GM21423 (cell line): ENCODE data around the gene TRAPPC3L.

Source experiments
- ATAC-seq: cut with Tn5 transposase; IDR thresholded peaks from one replicate; pipeline ENCODE4 v1.9.1; 2021; ENCODE audit warnings: mild to moderate bottlenecking, moderate library complexity; ENCODE audit not compliant: unreplicated experiment

TRAPPC3L gene

GRCh38 chr6:116468293-116468692 is 77.2 kb downstream of the TRAPPC3L start:
- ATAC-seq: no peak

GRCh38 chr6:116467514-116467913 is 78.0 kb downstream of the TRAPPC3L start:
- no peak for ATAC-seq

- ATAC-seq: no peak
Observed at GRCh38 chr6:116467096-116467495, 78.4 kb downstream of the TRAPPC3L start.

DNA sequence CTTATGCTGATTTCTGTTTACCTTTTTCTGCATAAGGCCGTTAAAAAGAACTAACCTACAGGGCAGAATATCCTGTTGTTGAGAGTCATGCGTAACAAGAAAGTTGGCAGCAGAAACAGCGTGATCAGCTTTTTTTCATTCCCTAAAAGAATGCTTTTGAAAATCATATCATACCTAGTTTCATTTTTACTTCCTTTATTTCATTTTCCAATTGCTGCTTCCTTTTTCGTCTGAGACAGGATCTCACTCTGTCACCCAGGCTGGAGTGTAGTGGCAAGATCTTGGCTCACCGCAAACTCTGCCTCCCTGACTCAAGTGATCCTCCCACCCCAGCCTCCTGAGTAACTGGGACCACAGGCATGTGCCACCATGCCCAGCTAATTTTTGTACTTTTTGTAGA is 80.2 kb downstream of the TRAPPC3L start:
- no peak for ATAC-seq

- no peak for ATAC-seq
Observed at GRCh38 chr6:116463301-116463700, 82.2 kb downstream of the TRAPPC3L start.

GRCh38 chr6:116461932-116462885 is 83.3 kb downstream of the TRAPPC3L start:
- ATAC-seq: peak; percentile 87

DNA sequence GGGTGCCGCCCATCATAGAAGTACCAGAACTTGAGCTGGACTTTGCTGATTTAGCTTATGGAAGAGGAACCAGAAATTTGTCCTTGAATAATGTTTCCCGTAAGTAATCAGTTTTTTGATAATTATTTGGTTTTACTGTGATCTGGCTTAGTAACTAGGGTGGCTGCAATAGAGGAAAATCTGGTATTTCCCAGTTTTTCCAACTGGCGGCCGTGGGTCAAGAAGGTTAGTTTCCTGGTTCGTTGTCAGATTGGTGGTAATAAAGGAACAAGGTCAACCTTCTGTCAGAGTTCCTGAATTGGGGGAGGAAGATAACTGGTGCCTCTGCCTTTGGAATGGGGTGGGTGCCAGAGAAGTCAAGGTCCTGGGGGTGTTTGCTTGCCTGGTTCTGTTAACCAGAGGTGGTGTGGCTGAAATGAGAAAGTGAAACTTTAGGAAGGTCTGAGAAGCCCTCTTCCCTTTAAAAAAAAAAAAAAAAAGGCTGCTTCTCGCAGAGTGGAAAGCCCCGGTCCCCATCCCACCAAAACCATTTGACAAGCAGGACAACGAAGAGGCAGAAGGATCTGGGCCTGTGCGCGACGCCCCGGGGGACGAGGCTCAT is 84.1 kb downstream of the TRAPPC3L start, which contains the start of gene CALHM6:
CALHM6 (plus strand) TSS at position 45 of the 601 bp plus-strand sequence; CDS start at position 600, 555 bp downstream.
- ATAC-seq: peak; percentile 5

GRCh38 chr6:116459927-116460326 is 85.6 kb downstream of the TRAPPC3L start:
- no peak for ATAC-seq

GRCh38 chr6:116458264-116458663 is 87.2 kb downstream of the TRAPPC3L start:
- ATAC-seq: no peak

- ATAC-seq: no peak
Observed at GRCh38 chr6:116456927-116457326, 88.6 kb downstream of the TRAPPC3L start.

DNA sequence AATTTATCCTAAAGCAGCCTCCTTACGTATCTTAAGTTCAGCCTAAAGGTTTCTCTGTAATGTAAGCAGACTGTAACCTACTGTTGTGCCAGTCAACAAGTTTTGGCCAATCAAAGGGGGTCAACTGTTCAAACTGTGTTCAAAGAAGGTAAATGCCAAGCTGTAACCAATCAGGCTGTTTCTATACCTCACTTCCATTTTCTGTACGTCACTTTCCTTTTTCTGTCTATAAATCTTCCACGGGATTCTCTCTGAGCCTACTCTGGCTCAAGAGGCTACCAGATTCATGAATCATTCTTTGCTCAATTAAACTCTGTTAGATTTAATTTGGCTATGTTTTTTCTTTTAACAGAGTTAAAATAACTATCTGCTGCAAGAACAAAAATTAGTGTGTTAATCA is 89.4 kb downstream of the TRAPPC3L start:
- ATAC-seq: no peak

DNA sequence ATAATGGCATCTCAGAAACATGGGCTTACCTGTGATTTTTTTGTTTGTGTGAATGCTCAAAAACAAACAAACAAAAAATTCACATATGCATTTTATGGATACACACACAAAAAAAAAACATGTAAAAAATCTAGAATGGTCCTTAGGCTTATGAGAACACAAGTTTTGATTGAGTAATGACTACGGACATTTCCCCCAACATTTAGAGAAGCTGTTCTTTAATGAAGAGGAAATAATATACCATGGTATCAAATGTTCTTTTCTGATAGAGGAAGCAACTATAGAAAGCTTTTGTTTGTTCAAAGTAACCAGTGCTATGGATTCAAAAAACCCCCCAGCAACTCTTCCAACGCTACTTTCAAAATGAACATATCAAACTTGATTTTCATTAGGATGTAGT is 93.0 kb downstream of the TRAPPC3L start:
- no peak for ATAC-seq

DNA sequence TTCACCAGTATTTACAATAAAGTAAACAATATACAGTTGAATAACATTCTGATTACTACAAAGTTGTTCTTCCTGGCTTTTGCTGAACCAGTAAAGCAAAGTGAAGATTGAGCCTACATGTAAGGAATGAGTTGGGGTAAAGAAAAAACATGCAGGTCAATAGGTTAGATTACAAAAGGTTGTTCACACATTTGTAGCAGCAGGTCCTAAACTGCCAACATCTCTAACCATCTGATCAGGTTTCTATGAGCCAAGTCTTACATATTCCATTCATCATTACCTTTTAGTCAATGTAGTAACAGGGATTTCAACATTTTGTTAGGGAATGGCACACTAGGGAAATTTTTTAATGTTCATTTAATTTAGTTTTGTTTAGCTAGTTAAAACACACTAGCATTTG is 93.6 kb downstream of the TRAPPC3L start:
- no peak for ATAC-seq

GRCh38 chr6:116450769-116451740 is 94.4 kb downstream of the TRAPPC3L start:
- ATAC-seq: peak; percentile 83

- ATAC-seq: no peak
Observed at GRCh38 chr6:116450185-116450710, 95.2 kb downstream of the TRAPPC3L start.

GRCh38 chr6:116449565-116449964 is 95.9 kb downstream of the TRAPPC3L start:
- ATAC-seq: no peak

DNA sequence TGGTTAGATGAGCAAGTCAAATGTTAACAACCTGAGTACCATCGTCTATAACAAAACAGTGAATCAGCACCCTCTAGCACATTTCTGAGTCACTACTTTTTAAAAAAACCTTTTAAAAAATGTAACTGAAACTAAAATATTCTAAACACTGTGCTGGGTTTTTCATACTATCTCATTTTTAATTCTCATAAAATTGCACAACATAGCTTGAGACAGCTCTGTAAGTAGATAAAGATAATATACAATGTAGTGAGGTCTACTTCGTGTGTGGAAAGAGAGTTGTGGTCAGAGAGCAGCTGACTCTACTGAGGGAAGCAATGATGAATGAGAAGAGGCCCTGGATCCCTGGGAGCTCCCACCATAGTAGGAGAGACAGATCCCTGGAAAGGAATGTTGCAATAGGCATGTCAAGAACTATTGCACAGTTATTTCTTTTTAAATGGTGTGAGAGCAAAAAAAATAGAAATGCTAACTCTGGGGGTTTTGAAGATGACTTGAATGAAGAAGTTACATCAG is 97.9 kb downstream of the TRAPPC3L start:
- ATAC-seq: no peak

DNA sequence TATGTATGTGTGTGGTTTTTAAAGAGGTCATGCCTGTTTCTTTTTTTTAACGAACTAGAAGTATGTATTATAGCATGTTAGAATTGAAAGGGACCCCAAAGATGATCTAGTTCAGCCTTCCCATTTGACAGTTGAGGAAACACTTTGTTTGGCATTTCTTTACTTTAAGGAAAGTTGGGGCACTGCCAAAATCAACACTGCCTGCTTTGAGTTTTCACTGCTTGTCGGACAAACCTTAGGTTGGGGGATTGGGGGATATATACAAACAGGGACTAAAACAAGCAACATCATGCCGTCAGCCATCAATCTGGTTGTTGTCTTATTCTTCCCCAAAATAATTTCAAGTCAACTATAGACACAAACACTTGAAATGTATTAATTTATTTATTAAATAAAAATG is 98.4 kb downstream of the TRAPPC3L start:
- ATAC-seq: no peak

GRCh38 chr6:116446399-116446798 is 99.1 kb downstream of the TRAPPC3L start:
- no peak for ATAC-seq

- ATAC-seq: no peak
Observed at GRCh38 chr6:116445102-116445501, 100.4 kb downstream of the TRAPPC3L start.
